GM19324 (cell line): Measurements from ENCODE around the gene KIF6.
A peak's percentile ranks its signal among the peaks of the same experiment; 100 is the strongest.

Experiments used
- ATAC-seq: cut with Tn5 transposase; IDR thresholded peaks from one replicate; pipeline ENCODE4 v1.9.1; 2021; ENCODE audit warnings: mild to moderate bottlenecking, moderate library complexity; ENCODE audit not compliant: unreplicated experiment, low FRiP score

Gene KIF6, protein sequence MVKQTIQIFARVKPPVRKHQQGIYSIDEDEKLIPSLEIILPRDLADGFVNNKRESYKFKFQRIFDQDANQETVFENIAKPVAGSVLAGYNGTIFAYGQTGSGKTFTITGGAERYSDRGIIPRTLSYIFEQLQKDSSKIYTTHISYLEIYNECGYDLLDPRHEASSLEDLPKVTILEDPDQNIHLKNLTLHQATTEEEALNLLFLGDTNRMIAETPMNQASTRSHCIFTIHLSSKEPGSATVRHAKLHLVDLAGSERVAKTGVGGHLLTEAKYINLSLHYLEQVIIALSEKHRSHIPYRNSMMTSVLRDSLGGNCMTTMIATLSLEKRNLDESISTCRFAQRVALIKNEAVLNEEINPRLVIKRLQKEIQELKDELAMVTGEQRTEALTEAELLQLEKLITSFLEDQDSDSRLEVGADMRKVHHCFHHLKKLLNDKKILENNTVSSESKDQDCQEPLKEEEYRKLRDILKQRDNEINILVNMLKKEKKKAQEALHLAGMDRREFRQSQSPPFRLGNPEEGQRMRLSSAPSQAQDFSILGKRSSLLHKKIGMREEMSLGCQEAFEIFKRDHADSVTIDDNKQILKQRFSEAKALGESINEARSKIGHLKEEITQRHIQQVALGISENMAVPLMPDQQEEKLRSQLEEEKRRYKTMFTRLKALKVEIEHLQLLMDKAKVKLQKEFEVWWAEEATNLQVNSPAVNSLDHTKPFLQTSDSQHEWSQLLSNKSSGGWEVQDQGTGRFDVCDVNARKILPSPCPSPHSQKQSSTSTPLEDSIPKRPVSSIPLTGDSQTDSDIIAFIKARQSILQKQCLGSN

GRCh38 chr6:39724787-39725631 lies at the start of gene KIF6:
KIF6 (minus strand) TSS chr6:39725408; CDS start chr6:39725310, 98 bp downstream.
- peak; percentile 98 for ATAC-seq

DNA sequence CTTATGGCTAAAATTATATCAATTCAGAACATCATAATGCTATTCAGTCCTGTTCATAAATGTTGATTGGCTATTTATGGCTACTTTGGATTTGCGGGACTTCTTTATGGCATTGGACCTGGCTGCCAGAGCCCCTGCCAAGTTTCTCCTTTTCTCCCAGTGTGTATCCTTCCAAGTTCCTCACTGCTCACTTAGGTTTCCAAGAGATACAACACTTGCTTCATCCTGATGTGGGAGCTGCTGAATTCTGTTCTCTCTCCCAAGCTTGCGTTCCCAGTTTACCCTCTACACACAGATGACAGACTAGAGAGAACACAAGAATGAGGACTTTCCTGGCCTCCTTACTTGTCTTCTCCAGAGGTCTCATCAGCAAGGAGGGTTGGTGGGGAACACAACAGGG lies 48.6 kb upstream of the KIF6 start:
- no peak for ATAC-seq

GRCh38 chr6:39772559-39773273 lies 47.5 kb upstream of the KIF6 start:
- no peak for ATAC-seq

GRCh38 chr6:39770446-39770845 lies 45.2 kb upstream of the KIF6 start:
- ATAC-seq: no peak

GRCh38 chr6:39769012-39769411 lies 43.8 kb upstream of the KIF6 start:
- ATAC-seq: no peak

DNA sequence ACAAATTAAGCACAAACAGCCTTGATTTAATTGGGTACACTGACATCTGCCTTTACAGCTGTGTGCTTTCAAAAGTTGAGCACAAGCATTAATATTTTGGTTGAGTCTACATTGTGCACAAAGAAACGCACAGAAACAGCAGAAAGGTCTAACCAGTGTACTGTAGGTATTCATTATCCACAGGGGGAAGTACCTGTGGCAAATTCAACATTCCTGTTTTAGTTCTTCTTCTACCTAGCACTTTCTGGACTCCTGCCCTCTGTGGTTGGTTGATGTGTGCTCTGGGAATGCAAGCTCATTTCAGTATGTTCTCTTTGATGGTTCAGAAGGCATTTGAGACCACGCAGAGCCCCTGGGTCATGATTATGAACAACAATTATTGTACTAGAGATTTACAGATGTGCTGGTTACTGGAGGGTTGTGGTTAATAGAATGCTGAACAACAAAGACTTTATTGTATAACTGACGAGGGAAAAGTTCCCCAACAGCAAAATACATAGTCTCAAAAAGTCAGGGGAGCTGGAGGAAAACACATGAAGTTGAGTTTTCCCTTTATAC lies 40.4 kb upstream of the KIF6 start:
- ATAC-seq: no peak

DNA sequence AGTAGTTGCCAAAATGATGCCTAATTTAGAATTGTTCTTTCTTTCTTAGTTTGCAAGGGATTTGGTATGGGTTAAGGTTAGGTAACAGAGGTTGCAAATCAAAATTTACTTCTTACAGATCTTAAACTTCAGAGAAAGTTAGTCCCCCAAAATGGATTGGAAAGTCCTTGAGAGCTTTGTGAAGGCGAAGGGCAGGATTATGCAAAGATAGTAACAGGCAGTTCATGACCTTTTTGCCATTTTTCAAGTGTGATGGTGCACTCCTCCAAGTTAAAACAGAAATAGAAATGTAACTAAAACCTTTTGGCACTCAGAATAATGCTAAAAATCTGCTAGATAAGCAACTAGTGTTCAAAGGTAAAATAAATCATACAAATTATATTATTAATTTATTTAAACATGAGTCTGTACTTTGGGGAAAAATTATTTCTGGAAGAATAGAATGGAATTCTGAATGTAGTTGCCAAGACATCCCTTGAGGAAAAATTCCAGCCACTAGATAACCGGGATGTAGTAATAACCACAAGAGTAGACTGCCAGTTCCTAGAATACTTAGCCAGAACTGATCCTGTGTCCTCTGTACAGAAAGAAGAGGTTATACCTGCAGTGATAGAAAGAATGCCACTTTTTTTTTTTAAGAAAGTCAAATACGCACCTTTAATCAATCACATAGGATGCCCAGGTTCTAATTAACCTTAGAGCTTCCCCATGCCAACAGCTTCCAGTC lies 35.2 kb upstream of the KIF6 start:
- ATAC-seq: no peak

DNA sequence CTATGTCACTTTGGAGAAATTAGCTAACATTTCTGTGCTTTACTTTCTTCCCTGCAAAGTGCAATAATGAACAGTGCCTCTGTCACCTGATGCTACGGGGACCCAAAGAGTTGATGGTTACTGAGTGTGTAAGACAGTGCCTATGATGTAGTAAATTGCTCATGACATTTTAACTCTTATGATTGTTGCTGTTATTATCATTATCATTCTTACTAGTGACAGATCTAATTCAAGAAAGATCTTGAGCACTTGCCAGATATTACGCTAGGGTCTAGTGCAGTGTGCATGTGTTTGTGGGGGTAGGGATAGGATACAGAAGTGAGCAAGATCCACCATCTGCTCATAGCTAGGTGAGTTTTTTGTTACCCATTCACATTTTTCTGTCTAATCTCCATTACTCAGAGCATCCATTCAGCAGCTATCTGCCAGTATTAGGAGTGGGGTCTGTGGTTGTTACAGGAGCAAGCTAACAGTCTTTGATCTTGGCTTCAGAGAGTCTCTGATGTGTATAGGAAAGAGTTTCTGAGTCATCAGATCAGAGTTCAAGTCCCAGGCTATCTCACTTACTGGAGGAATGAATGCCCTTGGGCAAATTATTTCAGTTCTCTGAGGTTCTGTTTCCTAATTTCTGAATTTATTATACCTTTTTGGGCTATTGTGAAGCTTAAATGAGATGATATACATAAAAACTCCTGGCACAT lies 33.8 kb upstream of the KIF6 start:
- ATAC-seq: no peak

- ATAC-seq: no peak
Measured at GRCh38 chr6:39756582-39756981, 31.4 kb upstream of the KIF6 start.

GRCh38 chr6:39755231-39755630 lies 30.0 kb upstream of the KIF6 start:
- ATAC-seq: no peak

DNA sequence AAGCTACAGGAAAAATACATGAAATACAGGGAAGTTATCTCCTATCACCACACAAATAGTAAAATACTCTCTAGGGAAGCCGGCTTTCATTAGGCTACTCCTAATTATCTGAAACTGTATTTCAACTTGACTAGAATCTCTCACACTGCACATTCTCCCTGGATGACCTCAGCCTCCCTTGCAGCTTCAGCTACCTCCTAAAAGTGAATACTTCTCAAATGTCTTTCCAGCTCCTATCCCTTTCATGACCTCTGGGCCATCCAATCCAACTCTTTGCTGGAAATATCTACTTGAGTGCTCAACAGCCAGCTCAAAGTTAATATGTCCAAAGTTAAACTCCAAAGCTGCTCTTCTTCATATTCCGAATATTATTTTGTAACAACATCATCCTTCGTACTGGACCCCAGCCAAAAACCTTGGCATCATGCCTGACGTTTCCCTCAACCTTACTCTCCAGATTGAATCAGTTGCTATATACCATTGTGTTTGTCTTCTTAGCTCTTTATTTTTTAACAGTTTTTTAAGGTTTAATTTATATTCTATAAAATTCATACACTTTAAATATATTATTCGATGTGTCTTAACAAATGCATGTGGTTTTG lies 29.4 kb upstream of the KIF6 start:
- no peak for ATAC-seq

GRCh38 chr6:39753725-39754045 lies 28.5 kb upstream of the KIF6 start:
- no peak for ATAC-seq

DNA sequence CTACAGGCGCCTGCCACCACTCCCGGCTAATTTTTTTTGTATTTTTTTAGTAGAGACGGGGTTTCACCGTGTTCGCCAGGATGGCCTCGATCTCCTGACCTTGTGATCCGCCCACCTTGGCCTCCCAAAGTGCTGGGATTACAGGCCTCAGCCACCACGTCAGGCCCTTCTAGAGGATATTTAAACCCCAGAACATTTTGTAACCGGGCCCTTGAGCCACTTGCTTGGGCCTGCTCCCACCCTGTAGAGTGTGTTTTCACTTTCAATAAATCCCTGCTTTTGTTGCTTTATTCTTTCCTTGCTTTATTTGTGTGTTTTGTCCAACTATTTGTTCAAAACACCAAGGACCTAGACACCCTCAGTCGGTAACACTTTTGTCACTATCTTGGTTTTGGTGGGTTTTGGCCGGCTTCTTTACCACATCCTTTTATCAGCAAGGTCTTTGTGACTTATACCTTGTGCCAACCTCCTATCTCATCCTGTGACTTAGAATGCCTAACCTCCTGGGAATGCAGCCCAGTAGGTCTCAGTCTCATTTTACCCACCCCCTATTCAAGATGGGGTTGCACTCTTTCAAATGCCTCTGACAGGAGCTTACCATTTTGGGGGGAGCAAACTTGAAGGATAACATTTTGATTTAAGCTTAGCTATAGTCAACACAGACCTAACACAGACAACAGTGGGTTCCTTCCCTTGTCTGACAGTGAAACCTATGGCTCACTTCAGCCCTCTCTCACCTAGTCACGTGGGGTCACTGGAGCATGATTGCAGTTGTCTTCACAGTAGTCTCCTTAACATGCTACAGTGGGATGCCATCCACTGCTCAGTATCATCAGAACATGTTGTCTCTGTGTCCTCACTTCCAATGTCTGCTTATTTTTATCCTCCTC lies 27.9 kb upstream of the KIF6 start:
- ATAC-seq: peak; percentile 57

DNA sequence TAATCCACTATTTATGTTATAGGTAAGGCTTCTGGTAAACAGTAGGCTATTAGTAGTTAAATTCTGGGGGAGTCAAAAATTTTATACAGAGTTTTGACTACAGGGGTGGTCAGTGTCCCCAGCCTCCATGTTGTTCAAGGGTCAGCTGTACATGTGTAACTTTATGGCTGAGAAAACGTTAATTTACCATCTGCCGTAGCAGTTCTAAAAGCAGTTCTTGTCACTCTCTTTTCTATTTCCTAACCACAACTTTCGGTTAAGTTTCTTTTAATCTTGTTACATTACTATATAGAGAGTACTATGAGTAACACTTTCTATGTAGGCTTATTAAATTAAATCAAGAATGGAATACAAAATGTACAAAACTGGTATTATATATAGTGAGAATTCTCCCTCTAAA lies 21.6 kb upstream of the KIF6 start:
- ATAC-seq: no peak

DNA sequence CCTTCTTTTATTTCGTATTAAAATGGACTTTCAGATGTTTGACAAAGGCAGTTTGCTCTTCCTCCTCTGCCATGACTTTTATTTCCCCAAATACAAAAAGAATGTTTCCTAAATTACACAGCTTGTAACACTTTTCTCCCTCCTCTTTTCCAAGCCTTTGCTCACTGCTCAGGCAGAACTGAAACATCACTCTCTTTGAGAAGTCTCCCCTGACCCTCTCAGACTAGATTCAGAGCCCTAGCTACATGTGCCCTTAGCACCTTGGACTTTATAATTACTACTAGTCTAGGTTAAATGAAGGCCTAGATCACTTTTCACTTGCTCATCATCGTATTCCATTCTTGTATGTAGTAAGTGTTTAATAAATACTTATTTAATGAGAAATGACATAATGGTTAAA lies 8.5 kb upstream of the KIF6 start:
- ATAC-seq: no peak

DNA sequence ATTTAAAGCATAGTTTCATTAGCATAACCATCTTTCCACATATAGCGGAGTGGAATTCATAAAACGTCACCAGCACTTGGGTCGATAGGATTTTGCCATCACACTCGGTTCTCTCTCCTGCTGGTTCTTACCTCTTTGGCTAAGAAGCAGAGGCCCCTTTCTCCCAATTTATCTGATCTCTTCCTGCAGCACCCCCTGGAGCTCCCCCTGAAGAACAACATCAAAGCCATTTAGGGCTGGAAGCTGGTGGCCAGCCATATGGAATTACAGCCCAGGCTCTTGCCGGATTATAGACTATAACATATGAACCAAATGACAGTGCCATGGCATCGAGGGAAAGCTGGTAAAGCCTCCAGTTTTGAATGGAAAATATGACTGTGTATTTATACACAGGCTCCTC lies 6.4 kb upstream of the KIF6 start:
- no peak for ATAC-seq

- no peak for ATAC-seq
Measured at GRCh38 chr6:39729945-39730344, 4.7 kb upstream of the KIF6 start.

GRCh38 chr6:39725632-39725997 lies 407 bp upstream of the KIF6 start:
- no peak for ATAC-seq
